Measurements from ENCODE around the gene GLB1L3.
"Not testable (repeated sequence)": the region's sequence is repeated elsewhere in the genome, so short reads cannot be mapped to it uniquely, and the experiment has no call there.

GLB1L3 gene

DNA sequence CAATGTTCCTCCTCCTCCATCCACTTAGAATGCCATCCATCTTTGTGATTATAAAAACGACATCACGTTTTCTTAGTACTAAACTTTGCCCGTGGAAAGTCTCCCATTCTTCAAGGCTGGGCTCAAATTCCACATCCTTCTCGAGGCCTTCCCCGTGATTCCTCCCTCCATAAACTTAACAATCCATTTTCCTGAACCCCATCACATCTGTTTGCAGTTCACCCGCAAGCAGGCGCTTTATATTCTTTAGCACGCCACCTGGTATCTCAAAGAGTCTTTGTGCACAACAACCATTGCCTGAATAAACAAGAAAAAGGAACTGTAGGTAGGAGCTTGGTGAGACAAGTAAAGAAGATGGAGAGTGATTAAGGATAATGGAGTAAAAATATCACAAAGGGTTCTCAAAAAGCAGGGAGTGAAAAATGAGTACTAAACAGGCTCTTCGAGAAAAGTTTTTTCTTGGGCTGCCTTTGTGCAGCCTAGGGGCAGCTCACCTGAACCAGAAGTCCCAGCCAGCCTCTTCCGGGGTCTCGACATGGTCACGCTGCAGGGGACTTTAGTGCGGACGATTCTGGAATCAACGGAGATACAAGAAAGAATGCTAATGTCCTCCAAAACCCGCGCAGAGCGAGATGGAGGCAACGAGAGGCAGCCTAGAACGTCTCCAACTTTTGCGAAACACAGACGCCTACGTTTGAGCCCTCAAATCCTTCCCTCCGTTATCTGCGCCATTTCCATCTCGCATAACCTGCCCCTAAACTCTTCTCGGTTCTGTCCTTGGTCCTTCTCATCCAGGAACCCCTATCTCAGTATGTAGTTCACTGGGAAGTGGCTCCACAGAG, 23.6 kb upstream of the GLB1L3 start:
- no peak for DNase-seq

DNA sequence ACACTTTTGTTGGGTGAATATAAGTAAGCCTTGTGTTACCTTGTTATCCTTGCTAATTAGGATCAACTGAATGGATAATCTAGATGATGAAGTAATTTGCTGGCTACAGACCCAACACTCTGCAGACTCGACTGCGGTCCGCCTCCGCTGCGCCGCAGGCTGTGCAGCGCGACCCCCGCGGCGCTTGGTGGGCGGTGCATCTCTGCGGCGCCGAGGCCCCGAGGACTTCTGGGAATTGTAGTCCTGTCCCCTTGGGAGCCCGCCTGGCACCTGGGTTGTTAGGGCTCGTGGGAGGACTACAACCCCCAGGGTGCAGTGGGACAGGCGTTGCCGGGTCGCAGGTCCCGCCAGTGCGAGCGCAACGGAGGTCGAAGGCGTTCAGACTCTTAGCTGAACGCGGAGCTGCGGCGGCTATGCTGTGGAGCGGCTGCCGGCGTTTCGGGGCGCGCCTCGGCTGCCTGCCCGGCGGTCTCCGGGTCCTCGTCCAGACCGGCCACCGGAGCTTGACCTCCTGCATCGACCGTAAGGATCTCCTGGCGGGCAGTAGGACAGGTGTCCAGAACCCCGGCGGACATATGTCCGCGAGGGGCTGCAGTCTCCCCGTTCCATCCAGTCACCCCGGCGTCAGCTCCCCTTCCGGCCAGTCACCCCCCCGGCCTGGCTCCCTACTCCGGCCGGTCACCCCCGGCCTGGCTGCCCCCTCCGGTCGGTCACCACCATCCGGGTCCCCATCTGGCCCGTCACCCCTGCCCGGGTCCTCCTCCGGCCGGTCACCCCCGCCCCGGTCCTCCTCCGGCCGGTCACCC, 22.8 kb upstream of the GLB1L3 start, which contains the start of the genes ACAD8 and THYN1:
Gene ACAD8 (plus strand): TSS at position 381 of the 806 bp plus-strand sequence. CDS start 33 bp downstream, at position 414.
Gene THYN1 (minus strand): TSS at position 165 of the 806 bp plus-strand sequence. CDS start 470 bp downstream, outside the sequence.
- peak; percentile 87 for DNase-seq

DNA sequence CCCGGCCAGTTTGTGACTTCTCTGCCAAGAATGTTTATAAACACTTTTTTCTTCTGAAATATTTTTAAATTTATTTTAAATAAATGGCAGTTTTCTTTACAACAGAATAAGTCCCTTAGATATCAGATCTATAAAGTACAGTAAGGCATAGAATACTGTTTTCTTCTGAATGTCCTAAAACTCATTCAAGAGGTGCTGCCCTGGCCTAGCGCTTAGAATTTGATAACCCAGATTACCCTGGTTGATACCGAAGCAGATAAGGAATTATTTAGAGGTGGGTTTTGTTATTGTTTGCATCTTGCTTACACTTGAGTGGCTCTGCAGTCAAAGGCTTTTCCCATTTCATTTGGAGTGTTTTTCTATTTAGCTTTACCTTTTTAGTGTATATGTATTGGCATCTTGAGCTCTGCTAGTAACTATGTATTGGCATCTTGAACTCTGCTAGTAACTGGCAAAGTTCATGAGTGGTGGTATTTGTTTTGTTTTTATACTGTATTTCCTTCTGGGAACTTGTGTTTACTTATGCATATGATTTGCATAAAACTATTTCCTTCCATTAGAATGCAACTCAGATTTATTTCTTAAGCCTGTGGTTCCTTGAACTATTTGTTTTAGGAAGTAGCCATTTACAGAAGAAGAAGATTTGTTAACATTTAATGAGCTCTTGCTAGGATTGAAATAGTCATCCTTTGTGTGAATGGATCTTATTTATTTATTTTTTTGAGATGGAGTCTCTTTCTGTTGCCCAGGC, 21.6 kb upstream of the GLB1L3 start:
- no peak for DNase-seq

DNA sequence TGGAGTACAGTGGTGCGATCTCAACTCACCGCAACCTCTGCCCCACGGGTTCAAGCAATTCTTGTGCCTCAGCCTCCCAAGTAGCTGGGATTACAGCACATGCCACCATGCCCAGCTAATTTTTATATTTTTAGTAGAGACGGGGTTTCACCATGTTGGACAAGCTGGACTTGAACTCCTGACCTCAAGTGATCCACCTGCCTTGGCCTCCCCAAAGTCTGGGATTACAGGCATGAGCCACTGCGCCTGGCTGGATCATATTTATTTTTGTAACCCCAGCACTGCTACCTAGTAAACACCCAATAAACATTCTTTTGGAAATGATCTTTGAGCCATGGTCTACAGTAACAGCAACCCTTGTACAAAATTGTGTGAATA, 21.0 kb upstream of the GLB1L3 start:
- DNase-seq: not testable (repeated sequence)

DNA sequence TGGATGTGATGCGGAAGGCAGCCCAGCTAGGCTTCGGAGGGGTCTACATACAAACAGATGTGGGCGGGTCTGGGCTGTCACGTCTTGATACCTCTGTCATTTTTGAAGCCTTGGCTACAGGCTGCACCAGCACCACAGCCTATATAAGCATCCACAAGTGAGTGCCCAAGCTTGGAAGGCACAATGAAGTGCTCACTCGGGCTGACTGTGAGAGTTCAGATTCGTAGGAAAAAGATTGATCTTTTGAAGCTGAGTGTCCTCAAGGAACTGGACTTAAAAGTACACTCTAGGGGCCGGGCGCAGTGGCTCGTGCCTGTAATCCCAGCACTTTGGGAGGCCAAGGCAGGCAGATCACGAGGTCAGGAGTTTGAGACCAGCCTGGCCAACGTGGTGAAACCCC, 19.1 kb upstream of the GLB1L3 start:
- no peak for DNase-seq

DNA sequence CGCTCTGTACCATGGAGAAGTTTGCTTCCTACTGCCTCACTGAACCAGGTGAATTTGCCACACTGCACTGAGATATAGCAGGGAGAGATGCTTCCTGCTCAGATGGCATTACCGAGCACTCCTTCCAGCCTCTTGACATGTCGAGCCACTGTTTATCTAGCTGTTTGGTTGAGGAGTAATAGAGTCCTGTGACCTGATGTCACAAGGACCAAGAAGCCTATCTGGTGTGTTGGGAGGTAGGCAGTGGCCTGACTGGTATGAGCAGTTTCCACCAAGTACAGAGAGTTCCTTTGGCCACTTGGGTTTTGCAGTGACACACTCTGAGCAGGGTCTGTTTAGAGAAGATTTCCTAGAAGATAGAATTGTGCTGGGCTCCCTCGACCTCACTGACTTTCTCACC, 17.6 kb upstream of the GLB1L3 start:
- no peak for DNase-seq

DNA sequence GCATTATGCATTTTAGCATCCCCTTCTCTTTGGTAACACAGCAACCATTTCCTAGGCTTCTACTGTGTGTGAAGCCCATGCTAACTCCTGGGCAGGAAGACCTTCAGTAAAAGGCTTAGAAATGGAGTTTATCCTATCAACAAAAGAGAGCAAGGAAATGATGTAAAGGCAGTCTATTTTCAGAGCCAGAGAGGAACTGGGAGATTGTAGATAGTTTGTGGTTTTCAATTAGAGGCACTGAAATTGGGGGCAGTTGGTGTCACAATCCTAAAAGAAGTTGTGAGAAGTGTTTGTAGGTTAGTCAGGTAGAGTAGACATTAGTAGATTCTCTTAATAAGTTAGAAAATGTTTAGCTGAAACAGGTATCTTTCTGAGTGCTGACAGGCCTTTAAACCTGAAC, 15.7 kb upstream of the GLB1L3 start:
- DNase-seq: no peak

DNA sequence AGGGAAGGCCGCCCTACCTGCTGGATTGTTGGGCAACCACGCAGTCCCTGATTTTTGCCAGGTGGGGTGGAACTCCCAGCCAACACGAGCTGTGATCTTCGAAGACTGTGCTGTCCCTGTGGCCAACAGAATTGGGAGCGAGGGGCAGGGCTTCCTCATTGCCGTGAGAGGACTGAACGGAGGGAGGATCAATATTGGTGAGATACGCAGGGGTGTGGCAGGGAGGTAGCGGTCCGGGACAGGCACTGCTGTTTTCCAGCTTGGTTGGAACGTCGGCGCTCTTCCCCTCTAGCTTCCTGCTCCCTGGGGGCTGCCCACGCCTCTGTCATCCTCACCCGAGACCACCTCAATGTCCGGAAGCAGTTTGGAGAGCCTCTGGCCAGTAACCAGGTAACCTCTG, 15.2 kb upstream of the GLB1L3 start:
- no peak for DNase-seq

DNA sequence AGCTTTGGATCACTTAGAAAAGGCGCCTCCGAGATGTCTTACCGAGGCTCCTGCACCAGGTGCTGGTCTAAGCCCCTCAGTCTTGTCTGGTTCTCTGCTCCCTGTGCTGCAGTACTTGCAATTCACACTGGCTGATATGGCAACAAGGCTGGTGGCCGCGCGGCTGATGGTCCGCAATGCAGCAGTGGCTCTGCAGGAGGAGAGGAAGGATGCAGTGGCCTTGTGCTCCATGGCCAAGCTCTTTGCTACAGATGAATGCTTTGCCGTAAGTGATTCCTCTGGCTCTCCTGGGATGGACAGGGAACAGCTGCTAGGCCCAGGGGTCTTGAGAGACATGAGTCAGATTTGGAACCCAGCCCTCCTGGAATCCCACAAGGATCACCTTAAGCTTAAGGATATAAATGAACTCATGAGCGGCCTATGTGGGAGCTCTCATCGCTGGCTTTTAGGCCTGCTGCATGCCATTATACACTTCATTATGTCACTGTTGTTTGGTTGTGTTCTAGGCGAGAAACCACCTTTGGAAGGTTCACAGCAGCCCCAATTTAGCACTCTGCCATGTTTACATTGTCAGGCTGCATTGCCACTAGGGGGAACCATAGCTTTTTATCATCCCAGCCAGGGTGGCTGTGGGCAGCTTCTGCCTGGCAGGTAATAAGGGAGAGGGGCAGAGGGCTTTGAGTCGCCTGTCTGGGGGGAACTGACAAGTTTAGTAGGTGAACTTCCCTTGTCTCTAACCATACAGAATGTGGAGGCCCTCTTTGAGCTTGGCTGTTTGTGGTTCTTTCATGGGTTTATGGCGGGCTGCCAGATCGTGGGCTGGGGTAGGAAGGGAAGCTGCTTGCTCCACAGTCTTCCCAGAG, 14.3 kb upstream of the GLB1L3 start:
- no peak for DNase-seq

DNA sequence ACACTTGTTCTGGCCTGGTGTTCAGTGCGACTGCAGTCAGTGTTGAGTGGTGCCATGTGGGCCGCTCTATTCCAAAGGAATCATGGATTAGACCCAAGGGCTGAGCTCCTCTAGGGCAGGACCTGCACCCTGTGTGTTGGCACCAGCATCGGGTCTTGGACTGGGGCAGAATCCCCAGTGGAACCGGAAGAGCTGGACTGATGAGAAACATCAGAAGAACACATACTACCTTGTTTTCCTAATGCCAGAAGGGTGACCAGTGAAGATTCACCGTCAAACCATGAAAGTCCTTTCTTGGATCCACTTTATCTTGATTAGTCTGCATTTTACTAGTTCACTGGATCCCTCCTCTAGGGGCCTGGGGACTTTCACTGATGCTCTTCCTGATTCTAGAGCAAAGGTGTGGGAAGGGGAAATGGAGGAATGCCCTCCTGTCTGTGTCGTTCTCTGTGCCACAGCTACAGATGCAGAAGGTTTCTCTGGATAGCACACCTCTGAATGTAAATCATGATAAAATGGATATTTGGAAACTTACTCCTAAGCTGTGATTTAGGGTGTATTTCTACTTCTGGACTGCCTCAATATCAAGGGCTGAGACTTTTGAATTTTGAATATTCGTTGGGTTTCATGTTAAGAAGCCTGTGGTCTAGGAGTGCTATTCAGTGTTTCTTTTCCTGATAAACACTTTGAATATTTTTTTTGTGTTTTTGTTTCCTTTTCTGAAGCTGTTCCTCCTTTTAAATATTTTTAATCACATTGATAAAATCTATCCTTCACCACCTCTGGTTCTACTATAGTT, 11.0 kb upstream of the GLB1L3 start:
- DNase-seq: no peak

DNA sequence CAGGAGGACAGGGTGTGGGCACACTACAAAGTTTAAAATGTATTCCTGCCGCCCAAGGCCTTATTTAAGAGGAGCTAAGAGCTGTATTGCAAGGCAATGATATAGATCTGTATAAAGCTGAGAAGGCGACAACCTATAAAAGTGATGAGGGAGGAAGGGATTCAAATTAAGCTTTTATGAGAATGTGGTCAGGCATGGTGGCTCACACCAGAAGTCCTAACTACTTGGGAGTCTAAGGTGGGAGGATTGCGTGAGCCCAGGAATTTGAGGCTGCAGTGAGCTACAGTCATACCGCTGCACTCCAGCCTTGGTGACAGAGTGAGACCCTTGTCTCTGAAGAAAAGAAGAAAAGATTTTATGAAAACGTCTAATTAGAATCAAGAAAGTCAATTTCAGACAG, 9.7 kb upstream of the GLB1L3 start:
- DNase-seq: no peak

DNA sequence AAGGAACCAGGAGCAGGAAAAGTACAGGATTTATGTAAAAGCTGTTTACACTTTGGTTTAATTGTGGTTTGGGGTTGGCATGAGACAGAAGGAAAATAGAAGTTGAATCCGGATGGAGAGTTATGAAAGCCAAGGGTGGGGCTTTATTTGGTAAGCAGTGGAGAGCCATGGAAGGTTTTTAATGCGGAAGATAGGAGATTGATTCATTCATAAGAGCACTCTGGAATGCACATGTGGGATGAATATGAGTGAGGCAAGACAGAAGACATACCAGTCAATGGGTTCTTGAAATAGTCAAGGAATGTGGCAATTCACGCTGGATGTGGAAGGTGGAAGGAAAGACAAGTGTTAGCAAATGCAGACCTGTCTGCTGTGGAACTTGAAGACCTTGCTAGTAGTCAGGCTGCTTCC, 9.3 kb upstream of the GLB1L3 start:
- DNase-seq: no peak

DNA sequence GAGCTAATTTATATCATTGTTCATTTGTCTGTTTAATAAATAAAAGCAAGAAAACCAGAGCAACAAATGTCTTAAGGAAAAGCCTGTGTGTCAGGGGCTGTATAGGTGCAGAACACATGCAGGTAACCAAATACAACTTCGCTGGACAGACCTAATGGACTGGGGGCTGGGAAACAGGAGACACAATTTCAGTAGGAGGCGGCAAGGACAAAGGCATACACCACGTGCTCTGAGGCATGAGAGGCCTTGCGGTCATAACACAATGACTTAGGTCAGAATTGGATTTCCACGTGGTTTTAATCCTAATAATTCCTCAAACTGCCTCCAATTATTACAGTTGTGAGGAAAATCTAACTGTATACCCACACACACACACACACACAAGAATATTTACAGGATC, 8.7 kb upstream of the GLB1L3 start:
- DNase-seq: no peak

DNA sequence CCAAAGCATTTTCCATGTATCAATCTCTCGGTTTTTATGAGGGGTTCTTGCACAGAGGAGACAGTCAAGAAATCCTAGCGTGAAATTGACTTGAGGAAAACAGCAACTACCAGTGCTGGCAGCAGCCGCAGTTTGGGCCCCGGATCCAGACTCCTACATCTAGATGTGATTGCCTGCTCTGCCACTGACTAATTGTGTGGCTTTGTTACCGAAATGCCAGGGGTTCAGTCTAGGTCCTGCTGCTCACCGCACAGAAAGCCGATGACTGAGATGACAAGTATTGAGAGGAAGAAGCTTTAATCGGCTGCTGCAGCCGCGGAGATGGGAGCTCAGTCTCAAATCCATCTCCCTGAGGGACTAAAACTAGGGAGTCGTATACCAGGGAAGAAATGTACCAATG, 8.2 kb upstream of the GLB1L3 start:
- no peak for DNase-seq

DNA sequence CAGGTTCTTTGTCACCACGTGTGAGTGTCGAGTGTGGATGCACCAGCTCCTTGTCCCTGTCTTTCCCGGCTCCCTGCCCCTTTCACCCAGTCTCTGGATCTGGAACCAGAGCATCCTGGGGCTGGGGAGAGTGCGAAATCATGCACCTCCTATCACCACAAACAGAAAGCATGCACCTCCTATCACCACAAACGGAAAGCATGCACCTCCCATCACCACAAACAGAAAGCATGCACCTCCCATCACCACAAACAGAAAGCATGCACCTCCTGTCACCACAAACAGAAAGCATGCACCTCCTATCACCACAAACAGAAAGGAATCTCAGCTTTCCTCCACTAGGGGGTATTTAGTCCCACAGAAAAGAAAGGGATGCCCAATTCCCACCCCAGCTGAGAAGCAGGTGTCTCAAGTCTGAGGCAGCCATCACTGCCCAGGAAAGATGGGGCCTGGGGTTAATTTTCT, 5.9 kb upstream of the GLB1L3 start:
- DNase-seq: no peak

DNA sequence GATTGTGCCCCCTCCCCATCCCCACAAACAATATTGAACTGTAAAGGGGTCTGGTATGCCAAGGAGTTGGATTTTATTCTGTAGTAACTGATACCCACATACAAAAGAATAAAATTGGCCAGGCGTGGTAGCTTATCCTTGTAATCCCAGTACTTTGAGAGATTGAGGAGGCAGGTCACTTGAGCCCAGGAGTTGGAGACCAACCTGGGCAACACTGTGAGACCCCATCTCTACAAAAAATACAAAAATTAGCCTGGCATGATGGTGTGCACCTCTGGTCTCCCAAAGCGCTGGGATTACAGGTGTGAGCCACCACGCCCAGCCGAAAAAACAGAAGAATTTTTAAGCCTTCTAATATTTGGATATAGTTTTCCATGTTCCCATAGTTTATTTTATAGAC, 4.2 kb upstream of the GLB1L3 start:
- no peak for DNase-seq

DNA sequence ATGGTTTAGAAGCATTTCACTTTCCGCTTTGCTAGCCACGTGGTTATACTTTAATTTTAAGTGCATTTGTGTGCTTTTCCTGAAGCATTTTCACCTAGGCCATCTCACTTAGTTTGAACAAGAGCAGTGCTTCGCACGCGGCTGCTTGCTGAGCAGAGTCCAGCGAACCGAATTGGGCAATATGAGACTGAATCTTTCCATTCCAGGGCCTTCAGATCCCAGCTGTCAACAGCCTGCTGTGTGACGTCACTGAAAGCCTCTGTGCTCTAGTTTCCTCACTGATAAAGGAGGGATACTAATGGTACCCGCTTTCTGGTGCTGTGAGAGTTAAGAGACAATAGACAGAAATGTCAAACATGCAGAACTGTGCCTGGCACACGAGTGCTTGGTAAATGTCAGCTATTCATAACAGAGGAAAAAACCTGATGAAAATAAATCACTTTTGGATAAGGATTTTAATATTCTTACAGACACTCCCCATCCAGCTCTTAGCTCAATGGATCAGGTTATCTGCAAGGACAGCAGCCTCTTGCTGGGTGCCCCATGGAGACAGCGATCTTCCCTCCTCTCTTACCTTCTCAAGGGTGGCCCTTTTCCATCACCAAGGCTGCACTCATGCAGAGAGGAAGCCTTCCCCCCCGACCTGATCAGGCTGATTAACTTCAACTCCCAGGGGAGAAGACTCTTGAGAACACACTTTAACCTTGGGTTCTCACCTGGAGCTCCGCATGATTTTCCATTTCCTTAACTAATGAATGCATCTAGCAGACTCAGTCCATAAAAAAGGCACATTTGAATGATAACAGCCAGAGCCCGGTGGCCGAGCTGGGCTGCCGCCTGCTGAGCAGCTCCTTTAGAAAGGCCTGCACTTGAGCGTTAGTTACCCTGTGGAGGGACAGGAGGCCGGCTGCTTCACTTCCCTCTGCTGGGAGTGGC, 3.5 kb upstream of the GLB1L3 start:
- DNase-seq: no peak

DNA sequence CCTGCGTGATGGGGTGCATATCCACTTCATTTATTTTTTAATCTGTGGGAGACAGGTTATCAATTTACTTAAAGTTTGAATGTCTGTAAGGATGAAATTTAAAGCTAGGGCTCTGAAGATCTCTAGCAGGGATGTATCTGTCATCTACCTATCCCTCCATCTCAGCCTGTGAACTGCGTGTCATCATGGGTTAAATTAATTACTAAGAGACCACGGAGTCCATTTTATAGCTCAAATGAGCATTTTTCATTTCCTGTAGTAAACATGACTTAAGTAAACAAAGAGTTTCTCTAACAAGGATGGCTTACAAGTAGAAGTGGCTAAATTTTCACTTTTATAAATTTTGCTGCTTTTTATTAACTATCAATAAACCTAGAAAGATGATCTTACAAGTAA, 2.9 kb upstream of the GLB1L3 start:
- no peak for DNase-seq

DNA sequence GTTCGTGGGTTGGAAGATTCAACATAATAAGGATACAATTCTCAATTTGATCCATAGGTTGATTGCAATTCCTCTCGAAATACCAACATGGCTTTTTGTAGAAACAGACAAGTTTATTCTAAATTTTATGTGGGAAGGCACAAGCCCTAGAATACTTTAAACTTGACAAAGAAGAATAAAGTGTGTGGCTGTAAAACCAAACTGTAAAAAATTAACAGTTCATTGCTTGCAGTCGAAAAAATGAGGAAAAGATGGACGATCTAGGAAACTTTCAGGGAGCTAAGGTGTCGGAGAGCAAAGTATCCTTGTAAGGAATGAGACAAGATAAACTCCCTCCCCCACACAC, 1.0 kb upstream of the GLB1L3 start:
- DNase-seq: no peak
